GM10266 (cell line): Measurements from ENCODE around the gene ITGA2B.

ENCODE experiments used
- DNase-seq: peaks from one replicate; pipeline ENCODE4 v3.0.0; 2012; ENCODE audit errors: extremely low spot score
- TF ChIP-seq, protein P1 (sequence below): IDR thresholded peaks from 2 replicates; pipeline ENCODE4 v1.5.1; 2012; ENCODE audit warnings: mild to moderate bottlenecking, low read depth; ENCODE audit not compliant: control insufficient read depth, insufficient read depth; ENCODE audit errors: missing control alignments

Gene ITGA2B

GRCh38 chr17:44363613-44364159 lies 25.8 kb downstream of the ITGA2B start, which contains the start of gene FAM171A2:
Gene FAM171A2 (minus strand): TSS chr17:44363853. CDS start chr17:44363714, 139 bp downstream.
- DNase-seq: peak; percentile 94
- TF ChIP-seq, protein P1, sequence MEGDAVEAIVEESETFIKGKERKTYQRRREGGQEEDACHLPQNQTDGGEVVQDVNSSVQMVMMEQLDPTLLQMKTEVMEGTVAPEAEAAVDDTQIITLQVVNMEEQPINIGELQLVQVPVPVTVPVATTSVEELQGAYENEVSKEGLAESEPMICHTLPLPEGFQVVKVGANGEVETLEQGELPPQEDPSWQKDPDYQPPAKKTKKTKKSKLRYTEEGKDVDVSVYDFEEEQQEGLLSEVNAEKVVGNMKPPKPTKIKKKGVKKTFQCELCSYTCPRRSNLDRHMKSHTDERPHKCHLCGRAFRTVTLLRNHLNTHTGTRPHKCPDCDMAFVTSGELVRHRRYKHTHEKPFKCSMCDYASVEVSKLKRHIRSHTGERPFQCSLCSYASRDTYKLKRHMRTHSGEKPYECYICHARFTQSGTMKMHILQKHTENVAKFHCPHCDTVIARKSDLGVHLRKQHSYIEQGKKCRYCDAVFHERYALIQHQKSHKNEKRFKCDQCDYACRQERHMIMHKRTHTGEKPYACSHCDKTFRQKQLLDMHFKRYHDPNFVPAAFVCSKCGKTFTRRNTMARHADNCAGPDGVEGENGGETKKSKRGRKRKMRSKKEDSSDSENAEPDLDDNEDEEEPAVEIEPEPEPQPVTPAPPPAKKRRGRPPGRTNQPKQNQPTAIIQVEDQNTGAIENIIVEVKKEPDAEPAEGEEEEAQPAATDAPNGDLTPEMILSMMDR: peak; percentile 86

DNA sequence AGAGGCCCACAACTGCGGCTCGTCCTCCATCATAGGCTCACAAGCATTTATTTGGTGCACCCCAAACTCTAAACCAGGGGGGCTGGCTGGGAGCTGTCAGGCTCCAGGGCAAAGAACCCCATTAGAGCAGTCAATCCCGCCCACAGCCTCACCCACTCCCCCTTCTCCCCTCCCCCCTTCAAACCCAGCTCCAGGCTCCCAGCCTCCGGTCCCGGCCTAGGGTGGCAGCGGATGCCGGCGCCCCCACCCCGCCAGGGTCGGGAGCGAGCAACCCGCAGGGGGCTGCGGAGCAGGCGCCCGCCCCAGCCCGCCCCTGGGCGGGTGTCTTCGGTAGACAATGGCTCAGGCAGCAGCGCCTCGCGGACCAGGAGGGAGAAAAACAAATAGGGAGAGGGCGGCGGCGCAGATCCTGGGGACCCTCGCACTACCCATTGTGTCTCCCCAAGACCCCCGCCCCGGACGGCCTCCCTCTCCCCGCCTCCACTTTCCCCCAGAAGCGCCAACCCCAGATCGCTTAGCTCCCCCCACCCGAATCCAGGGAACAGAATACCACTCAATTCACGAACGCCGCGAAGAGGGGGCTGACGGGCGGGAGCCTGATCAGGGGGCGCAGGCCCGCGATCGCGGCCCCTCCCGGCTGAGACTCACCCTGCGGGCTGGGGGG lies 26.4 kb downstream of the ITGA2B start:
- peak; percentile 74 for DNase-seq
- TF ChIP-seq, protein P1: peak; percentile 20

DNA sequence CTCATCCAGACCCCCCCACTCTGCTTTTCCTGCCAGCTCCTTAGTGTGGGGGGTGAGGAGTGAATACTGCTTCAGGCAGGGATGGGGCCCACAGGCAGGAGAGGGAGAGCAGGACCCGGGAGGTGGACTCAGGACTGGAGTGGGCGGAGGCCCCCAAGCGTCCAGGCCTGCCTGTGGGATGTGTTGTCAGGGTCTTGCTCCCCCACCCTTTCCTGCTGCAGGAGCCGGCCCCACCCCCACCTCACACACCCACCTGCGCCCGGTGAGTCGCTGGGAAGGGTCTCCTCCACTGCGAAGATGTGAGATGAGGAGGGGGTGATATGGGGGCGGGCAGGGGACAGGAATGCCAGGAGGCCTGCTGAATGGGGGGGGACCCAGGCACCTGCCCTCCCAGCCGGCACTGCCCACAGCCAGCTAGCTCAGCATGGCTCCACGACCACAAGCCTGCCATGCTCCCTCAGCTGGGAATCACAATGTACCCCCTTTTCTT lies 26.9 kb downstream of the ITGA2B start:
- DNase-seq: no peak
- TF ChIP-seq, protein P1: no peak

DNA sequence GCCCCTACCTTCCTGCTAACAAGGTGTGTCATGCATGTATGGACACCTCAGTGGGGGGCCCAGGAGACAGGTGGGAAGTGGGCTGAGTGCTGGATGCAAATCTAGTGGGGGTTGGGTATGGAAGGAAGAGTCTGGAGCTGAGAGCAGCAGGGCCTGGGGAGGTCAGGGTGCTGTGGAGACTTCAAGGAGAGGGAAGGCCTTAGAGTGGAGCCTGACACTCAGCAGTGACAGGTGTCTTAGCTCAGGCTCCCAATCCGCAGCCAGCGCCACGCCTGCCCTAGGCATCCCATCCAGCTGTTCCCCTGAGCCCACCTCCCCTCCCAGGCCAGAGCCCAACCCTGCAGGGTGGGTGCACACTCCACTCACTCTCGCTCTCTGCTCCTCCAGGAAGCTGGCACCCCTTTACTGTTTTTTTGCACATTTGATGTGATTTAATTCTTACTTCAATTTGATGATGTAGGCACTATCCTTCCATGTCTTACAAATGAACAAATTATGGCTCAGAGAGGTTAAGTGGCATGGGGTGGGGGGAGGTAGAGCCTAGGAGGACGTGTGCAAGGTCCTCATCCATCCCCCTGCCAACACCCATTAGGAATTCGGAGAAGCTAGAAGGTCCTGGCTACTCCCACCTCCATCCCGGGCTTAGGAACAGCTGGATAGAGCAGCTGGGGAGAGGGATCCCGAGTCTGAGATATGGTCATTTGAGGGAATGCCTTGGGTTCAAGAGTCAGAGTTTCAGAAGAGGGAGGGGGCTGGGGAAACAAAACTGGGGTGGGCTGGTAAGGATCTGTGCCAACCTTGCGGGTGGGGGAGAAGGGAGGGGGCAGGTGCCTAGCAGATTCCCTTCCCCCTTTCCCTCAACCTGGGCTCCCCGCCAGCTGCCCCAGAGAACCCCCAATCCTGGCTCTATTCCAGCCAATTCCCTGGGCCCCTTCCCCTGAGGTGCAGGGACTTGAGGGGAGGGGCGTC lies 27.9 kb downstream of the ITGA2B start:
- DNase-seq: no peak
- TF ChIP-seq, protein P1: no peak

DNA sequence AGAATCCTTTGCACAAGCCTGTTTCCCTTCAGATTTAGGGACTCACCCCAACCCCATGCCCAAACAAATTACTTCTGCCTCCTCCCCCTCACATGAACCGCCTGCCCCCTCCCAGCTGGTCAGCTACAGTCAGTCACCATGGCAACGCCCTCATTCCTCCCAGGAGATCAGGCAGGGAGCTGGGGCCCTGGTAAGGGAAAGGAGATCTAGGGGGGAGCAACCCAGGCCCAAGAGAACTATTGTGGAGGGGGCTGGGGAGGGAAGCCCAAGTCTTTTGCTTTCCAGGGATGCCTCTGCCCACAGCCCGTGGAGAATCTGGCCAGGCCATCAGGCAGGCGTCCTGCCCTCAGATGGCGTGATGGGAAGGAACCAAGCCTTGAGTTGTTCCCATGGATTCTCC lies 28.6 kb downstream of the ITGA2B start:
- DNase-seq: no peak
- TF ChIP-seq, protein P1: no peak

GRCh38 chr17:44360144-44360533 lies 29.3 kb downstream of the ITGA2B start:
- DNase-seq: no peak
- TF ChIP-seq, protein P1: no peak
